WERI-Rb-1 (cell line): ENCODE data around the gene DEK.

ENCODE experiments used
- DNase-seq: peaks from one replicate; pipeline ENCODE4 v3.0.0-alpha.2; 2020
- H3K27ac ChIP-seq: fragments of 250-450 bp; sonication (Bioruptor Pico); 2 replicates; pipeline ENCODE4 v1.5.1; 2020; ENCODE audit warnings: mild to moderate bottlenecking, moderate library complexity
- H3K27me3 ChIP-seq: fragments of 250-450 bp; sonication (Bioruptor Pico); 2 replicates; pipeline ENCODE4 v1.5.1; 2021; ENCODE audit warnings: mild to moderate bottlenecking, low read depth, moderate library complexity; ENCODE audit not compliant: insufficient read depth, severe bottlenecking
- H3K36me3 ChIP-seq: fragments of 250-450 bp; sonication (Bioruptor Pico); 2 replicates; pipeline ENCODE4 v1.5.1; 2020; ENCODE audit warnings: mild to moderate bottlenecking, moderate library complexity
- H3K4me3 ChIP-seq: 2 replicates; pipeline ENCODE4 v1.5.1; 2011; ENCODE audit warnings: low read depth, mild to moderate bottlenecking, control low read depth, low read length
- H3K9me3 ChIP-seq: fragments of 250-450 bp; sonication (Bioruptor Pico); 2 replicates; pipeline ENCODE4 v1.5.1; 2021; ENCODE audit warnings: mild to moderate bottlenecking, moderate library complexity; ENCODE audit not compliant: severe bottlenecking
- TF ChIP-seq, protein P1 (sequence below): IDR thresholded peaks from 2 replicates; pipeline ENCODE4 v1.5.1; 2011; ENCODE audit warnings: low read depth, mild to moderate bottlenecking, control low read depth, inconsistent platforms, low read length

The DEK gene

GRCh38 chr6:18207949-18208348 is 56.4 kb downstream of the DEK start:
- DNase-seq, result no peak
- no peaks in the 10 kb centered on the region for H3K27me3 ChIP-seq
- no peak overlapping the region for H3K4me3 ChIP-seq
- H3K36me3 ChIP-seq, result peaks cover 5% of the 10 kb centered on the region
- no peaks in the 10 kb centered on the region for H3K9me3 ChIP-seq
- TF ChIP-seq, protein P1, sequence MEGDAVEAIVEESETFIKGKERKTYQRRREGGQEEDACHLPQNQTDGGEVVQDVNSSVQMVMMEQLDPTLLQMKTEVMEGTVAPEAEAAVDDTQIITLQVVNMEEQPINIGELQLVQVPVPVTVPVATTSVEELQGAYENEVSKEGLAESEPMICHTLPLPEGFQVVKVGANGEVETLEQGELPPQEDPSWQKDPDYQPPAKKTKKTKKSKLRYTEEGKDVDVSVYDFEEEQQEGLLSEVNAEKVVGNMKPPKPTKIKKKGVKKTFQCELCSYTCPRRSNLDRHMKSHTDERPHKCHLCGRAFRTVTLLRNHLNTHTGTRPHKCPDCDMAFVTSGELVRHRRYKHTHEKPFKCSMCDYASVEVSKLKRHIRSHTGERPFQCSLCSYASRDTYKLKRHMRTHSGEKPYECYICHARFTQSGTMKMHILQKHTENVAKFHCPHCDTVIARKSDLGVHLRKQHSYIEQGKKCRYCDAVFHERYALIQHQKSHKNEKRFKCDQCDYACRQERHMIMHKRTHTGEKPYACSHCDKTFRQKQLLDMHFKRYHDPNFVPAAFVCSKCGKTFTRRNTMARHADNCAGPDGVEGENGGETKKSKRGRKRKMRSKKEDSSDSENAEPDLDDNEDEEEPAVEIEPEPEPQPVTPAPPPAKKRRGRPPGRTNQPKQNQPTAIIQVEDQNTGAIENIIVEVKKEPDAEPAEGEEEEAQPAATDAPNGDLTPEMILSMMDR, result no peak
- no peak overlapping the region for H3K27ac ChIP-seq

DNA sequence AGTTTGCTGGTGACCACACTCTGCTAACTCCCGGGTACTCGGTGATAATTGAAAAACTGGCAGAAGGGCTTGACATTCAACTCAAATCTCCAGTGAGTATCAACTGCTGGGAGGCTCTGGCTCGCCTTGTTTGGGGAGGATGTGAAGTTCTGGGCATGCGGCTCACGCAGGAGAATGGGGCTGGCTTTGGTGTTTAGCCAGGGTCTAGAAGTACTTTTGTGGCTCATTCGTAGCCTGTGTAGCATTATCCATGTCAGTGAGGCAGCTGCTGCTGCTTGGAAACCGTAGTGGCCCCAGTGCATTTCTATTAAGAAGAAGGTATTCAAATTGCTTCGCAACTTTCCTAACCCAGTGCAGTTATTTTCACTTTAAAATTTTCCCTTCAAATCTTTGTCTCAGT is 56.9 kb downstream of the DEK start:
- no peaks in the 10 kb centered on the region for H3K27me3 ChIP-seq
- H3K4me3 ChIP-seq, result no peak overlapping the region
- H3K27ac ChIP-seq, result no peak overlapping the region
- peaks cover 6% of the 10 kb centered on the region for H3K36me3 ChIP-seq
- TF ChIP-seq, protein P1, result no peak
- no peaks in the 10 kb centered on the region for H3K9me3 ChIP-seq
- no peak for DNase-seq

- H3K9me3 ChIP-seq, result no peaks in the 10 kb centered on the region
- H3K27ac ChIP-seq, result no peak overlapping the region
- TF ChIP-seq, protein P1, result no peak
- H3K4me3 ChIP-seq, result no peak overlapping the region
- H3K36me3 ChIP-seq, result peaks cover 10% of the 10 kb centered on the region
- H3K27me3 ChIP-seq, result no peaks in the 10 kb centered on the region
- no peak for DNase-seq
Observed at GRCh38 chr6:18206591-18206990, 57.7 kb downstream of the DEK start.

- H3K36me3 ChIP-seq, result peaks cover 12% of the 10 kb centered on the region
- H3K27me3 ChIP-seq, result no peaks in the 10 kb centered on the region
- no peak overlapping the region for H3K4me3 ChIP-seq
- no peaks in the 10 kb centered on the region for H3K9me3 ChIP-seq
- no peak overlapping the region for H3K27ac ChIP-seq
- TF ChIP-seq, protein P1, result no peak
- DNase-seq, result no peak
Observed at GRCh38 chr6:18204691-18205090, 59.6 kb downstream of the DEK start.

DNA sequence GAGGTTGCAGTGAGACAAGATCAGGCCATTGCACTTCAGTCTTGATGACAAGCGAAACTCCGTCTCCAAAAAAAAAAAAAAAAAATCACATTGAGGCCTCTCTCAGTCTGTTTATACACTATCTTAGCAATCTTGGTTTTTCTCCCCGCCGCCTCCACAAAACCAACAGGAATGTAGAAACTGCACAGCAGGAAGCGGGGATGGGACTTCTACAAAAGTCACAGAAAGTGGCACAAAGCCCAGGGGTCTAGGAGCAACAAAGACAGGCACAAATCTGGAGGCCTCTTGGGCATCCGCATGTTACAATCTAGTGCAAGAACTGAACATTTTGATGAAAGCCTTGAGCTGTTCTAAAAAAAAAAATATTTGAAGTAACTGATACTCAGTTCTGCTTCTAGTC is 60.5 kb downstream of the DEK start:
- Histone ChIP-seq H3K9me3 (no peaks in the 10 kb centered on the region), H3K27me3 (no peaks in the 10 kb centered on the region), H3K27ac (no peak overlapping the region), H3K4me3 (no peak overlapping the region), H3K36me3 (peaks cover 12% of the 10 kb centered on the region)
- DNase-seq, result no peak
- TF ChIP-seq, protein P1, result no peak

DNA sequence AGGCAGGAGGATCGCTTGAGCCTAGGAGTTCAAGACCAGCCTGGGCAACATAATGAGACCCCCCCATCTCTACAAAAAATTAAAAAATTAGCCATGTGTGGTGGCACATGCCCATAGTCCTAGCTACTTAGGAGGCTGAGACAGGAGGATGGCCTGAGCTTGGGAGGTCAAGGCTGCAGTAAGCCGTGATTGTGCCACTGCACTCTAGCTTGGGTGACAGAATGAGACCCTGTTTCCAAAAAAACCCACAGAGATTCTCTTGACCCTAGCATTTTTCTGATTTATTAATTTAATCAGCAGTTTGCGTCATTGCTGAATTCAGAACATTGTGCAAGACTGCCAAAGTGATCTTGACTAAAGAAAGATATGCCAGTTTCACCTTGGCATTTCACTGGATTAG is 72.3 kb downstream of the DEK start:
- Histone ChIP-seq H3K27me3 (no peaks in the 10 kb centered on the region), H3K4me3 (no peak overlapping the region), H3K9me3 (no peaks in the 10 kb centered on the region), H3K36me3 (peaks cover 7% of the 10 kb centered on the region), H3K27ac (no peak overlapping the region)
- TF ChIP-seq, protein P1, result no peak
- no peak for DNase-seq
